ENCODE measurements around the gene MAEA. TPM values are rescaled to one million over a fixed set of nuclear protein-coding genes. Genes with fewer than 3 reads are reported as not detected.
A peak's percentile ranks its signal among the peaks of the same experiment; 100 is the strongest.

The MAEA gene
- polyA plus RNA-seq, 3 donors = 34.3 to 83.5 (median 37.7) TPM

DNA sequence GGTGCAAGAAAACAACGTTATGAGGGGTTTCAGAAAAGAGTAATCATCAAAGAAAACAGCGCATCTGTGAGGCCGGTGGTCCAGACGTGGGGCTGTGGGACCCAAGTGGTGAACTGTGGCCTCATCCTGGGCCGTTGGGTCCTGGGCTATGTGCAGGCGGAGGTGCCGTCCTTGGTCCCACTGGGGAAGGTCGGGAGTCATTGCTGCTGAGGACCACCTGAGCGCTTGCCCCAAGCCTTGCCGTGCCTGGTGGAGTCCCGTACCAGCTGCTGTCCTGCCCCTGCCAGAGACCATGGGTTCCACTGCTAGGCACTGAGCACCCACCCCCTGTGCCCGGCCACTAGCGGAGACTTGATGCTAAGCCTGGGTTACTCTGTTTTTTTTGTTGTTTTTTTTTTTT lies 31.8 kb downstream of the MAEA start:
- Histone ChIP-seq H3K36me3 (replicated peaks in 1 of 2; ENCODE audit: control insufficient read depth in 1 of 2, insufficient read depth in 2 of 2, low read length in 2 of 2) (peaks cover 57 to 81% of the 10 kb centered on the region in 2 donors), H4K20me1 (ENCODE audit: insufficient read depth, low read length) (peaks cover 66% of the 10 kb centered on the region), H3K4me2 (replicated peaks; ENCODE audit: extremely low read depth, low read length, poor library complexity, severe bottlenecking) (no peak overlapping the region), H3K27ac (ENCODE audit: low read depth in 1 of 2, low read length in 2 of 2) (peak overlapping the region in 1 of 2 donors; percentile 5), H3K27me3 (ENCODE audit: control insufficient read depth in 2 of 2, insufficient read depth in 2 of 2, low read length in 2 of 2) (no peaks in the 10 kb centered on the region), H3K9me3 (replicated peaks in 1 of 2; ENCODE audit: control insufficient read depth in 1 of 2, insufficient read depth in 1 of 2, low read length in 2 of 2) (no peaks in the 10 kb centered on the region), H3K4me3 (replicated peaks in 1 of 3; ENCODE audit: low read depth in 2 of 3, low read length in 3 of 3) (no peak overlapping the region), H2AFZ (ENCODE audit: insufficient read depth, low read depth, low read length, poor library complexity, severe bottlenecking) (no peak overlapping the region), H3K9ac (ENCODE audit: insufficient read depth, low read length, poor library complexity, severe bottlenecking) (no peak overlapping the region), H3K4me1 (ENCODE audit: control insufficient read depth in 1 of 2, insufficient read depth in 2 of 2, low read length in 2 of 2) (no peaks in the 10 kb centered on the region), H3K79me2 (ENCODE audit: insufficient read depth, low read length) (no peaks in the 10 kb centered on the region)
- H3K4me1 Mint-ChIP-seq = no peaks in the 10 kb centered on the region
- intact Hi-C loops (cut with micrococcal nuclease) = no loop called here
- peak overlapping the region in 1 of 7 donors; percentile 10 for H3K27ac Mint-ChIP-seq
- H3K36me3 Mint-ChIP-seq = peaks cover 51 to 53% of the 10 kb centered on the region in 2 donors
- H3K9me3 Mint-ChIP-seq = no peaks in the 10 kb centered on the region
- no peaks in the 10 kb centered on the region for H3K27me3 Mint-ChIP-seq (ENCODE audit: low read depth in 3 of 3)
- TF ChIP-seq, protein P1, sequence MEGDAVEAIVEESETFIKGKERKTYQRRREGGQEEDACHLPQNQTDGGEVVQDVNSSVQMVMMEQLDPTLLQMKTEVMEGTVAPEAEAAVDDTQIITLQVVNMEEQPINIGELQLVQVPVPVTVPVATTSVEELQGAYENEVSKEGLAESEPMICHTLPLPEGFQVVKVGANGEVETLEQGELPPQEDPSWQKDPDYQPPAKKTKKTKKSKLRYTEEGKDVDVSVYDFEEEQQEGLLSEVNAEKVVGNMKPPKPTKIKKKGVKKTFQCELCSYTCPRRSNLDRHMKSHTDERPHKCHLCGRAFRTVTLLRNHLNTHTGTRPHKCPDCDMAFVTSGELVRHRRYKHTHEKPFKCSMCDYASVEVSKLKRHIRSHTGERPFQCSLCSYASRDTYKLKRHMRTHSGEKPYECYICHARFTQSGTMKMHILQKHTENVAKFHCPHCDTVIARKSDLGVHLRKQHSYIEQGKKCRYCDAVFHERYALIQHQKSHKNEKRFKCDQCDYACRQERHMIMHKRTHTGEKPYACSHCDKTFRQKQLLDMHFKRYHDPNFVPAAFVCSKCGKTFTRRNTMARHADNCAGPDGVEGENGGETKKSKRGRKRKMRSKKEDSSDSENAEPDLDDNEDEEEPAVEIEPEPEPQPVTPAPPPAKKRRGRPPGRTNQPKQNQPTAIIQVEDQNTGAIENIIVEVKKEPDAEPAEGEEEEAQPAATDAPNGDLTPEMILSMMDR (IDR thresholded peaks at IDR 0.05) = no peak
- WGBS (ENCODE audit: insufficient coverage) = 96% methylated on average over 11 of the region's 13 CpGs
- no peak for DNase-seq
- H3K4me3 Mint-ChIP-seq = no peak overlapping the region

DNA sequence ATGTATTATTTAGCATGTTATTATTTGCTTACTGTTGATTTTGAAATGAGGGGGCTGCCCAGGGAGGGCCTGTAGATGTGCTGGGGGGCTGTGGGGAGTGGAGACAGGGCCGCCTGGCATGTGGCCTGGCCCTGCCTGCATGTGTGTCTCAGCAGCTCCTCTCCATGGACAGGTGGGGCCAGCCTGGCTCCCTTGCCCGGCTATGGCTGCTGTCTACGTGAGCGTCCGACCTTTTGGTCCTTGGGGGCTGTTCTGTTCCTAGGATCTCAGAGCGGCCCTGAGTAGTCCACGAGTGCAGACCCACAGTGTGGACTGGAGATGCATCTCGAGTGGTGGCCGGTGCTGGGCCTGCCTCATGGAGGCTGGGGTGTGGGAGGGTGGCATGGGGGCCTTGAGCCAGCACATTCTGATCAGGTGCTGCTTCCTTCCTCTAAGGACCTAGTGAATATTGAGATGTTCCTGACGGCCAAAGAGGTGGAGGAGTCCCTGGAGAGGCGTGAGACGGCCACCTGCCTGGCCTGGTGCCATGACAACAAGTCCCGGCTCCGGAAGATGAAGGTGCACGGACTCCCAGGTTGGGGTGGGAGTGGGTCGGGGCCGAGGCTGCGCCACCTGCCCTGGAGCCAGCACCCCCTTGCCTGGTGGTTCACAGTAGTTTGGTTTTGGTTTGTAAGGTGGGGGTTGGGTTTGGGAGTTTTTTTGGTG lies 32.4 kb downstream of the MAEA start:
- H3K4me1 ChIP-seq (ENCODE audit: control insufficient read depth in 1 of 2, insufficient read depth in 2 of 2, low read length in 2 of 2) = no peaks in the 10 kb centered on the region
- no peaks in the 10 kb centered on the region for H3K79me2 ChIP-seq (ENCODE audit: insufficient read depth, low read length)
- TF ChIP-seq, protein P1 (IDR thresholded peaks at IDR 0.05) = no peak
- no peaks in the 10 kb centered on the region for H3K27me3 ChIP-seq (ENCODE audit: control insufficient read depth in 2 of 2, insufficient read depth in 2 of 2, low read length in 2 of 2)
- Mint-ChIP-seq H3K4me1 (no peaks in the 10 kb centered on the region), H3K9me3 (no peaks in the 10 kb centered on the region), H3K27ac (peak overlapping the region in 1 of 7 donors; percentile 38), H3K4me3 (no peak overlapping the region), H3K36me3 (peaks cover 50 to 54% of the 10 kb centered on the region in 2 donors), H3K27me3 (ENCODE audit: low read depth in 3 of 3) (no peaks in the 10 kb centered on the region)
- H3K9ac ChIP-seq (ENCODE audit: insufficient read depth, low read length, poor library complexity, severe bottlenecking) = no peak overlapping the region
- peaks cover 60 to 84% of the 10 kb centered on the region in 2 donors for H3K36me3 ChIP-seq (replicated peaks in 1 of 2; ENCODE audit: control insufficient read depth in 1 of 2, insufficient read depth in 2 of 2, low read length in 2 of 2)
- peak overlapping the region in 1 of 2 donors; percentile 5 for H3K27ac ChIP-seq (ENCODE audit: low read depth in 1 of 2, low read length in 2 of 2)
- 97% methylated on average over 15 of the region's 18 CpGs for WGBS (ENCODE audit: insufficient coverage)
- intact Hi-C loops (cut with micrococcal nuclease) = no loop called here
- H4K20me1 ChIP-seq (ENCODE audit: insufficient read depth, low read length) = peaks cover 70% of the 10 kb centered on the region
- H3K4me3 ChIP-seq (replicated peaks in 1 of 3; ENCODE audit: low read depth in 2 of 3, low read length in 3 of 3) = no peak overlapping the region
- H3K4me2 ChIP-seq (replicated peaks; ENCODE audit: extremely low read depth, low read length, poor library complexity, severe bottlenecking) = no peak overlapping the region
- no peaks in the 10 kb centered on the region for H3K9me3 ChIP-seq (replicated peaks in 1 of 2; ENCODE audit: control insufficient read depth in 1 of 2, insufficient read depth in 1 of 2, low read length in 2 of 2)
- no peak overlapping the region for H2AFZ ChIP-seq (ENCODE audit: insufficient read depth, low read depth, low read length, poor library complexity, severe bottlenecking)
- DNase-seq = no peak
